Natural killer cell (primary cell): Measurements from ENCODE around the gene RNF220. TPM values are rescaled to one million over a fixed set of nuclear protein-coding genes. Genes with fewer than 3 reads are reported as not detected.

Experiments
- ATAC-seq, 3 donors: fragments of 150-1000 bp in 2 of 3; fragments of 200-7000 bp in 1 of 3; cut with Tn5 transposase; 1 replicate in 1 of 3; 2 replicates in 2 of 3; pipeline ENCODE4 v1.10.0; 2021; ENCODE audit warnings: mild to moderate bottlenecking in 2 of 3, moderate library complexity in 2 of 3
- DNase-seq, 2 donors: peaks; one replicate each; pipeline versions ENCODE4 v3.0.0 to v3.0.0-alpha.2; 2013 to 2021; ENCODE audit warnings: mixed read lengths in 1 of 2
- H3K27ac ChIP-seq: one replicate; pipeline ENCODE4 v1.5.1; 2013; ENCODE audit warnings: mild to moderate bottlenecking, low read length
- H3K27me3 ChIP-seq: one replicate; pipeline ENCODE4 v1.6.1; 2013; ENCODE audit warnings: low read length; ENCODE audit not compliant: control insufficient read depth, insufficient read depth
- H3K36me3 ChIP-seq: one replicate; pipeline ENCODE4 v1.6.1; 2013; ENCODE audit warnings: low read length; ENCODE audit not compliant: control insufficient read depth, insufficient read depth
- H3K4me1 ChIP-seq: one replicate; pipeline ENCODE4 v1.6.1; 2013; ENCODE audit warnings: low read length; ENCODE audit not compliant: control insufficient read depth, insufficient read depth
- H3K4me3 ChIP-seq: one replicate; pipeline ENCODE4 v1.5.1; 2013; ENCODE audit warnings: low read length
- H3K9me3 ChIP-seq: one replicate; pipeline ENCODE4 v1.6.1; 2013; ENCODE audit warnings: low read length; ENCODE audit not compliant: control insufficient read depth, insufficient read depth
- H3K27ac Mint-ChIP-seq, 2 donors: one replicate each; pipeline ENCODE4 v1.8.0; 2022; ENCODE audit warnings: mild to moderate bottlenecking in 2 of 2, mixed read lengths in 2 of 2, moderate library complexity in 1 of 2
- H3K27me3 Mint-ChIP-seq, 2 donors: one replicate each; pipeline ENCODE4 v1.8.0; 2022; ENCODE audit warnings: low read depth in 2 of 2, mixed read lengths in 2 of 2
- H3K36me3 Mint-ChIP-seq: one replicate; pipeline ENCODE4 v1.8.0; 2022; ENCODE audit warnings: mixed read lengths
- H3K4me1 Mint-ChIP-seq, 2 donors: one replicate each; pipeline ENCODE4 v1.8.0; 2022; ENCODE audit warnings: mixed read lengths in 2 of 2
- H3K4me3 Mint-ChIP-seq: one replicate; pipeline ENCODE4 v1.8.0; 2022; ENCODE audit warnings: mild to moderate bottlenecking, moderate library complexity, mixed read lengths
- H3K9me3 Mint-ChIP-seq, 2 donors: one replicate each; pipeline ENCODE4 v1.8.0; 2022; ENCODE audit warnings: mixed read lengths in 2 of 2
- CTCF ChIP-seq: fragments of 200-600 bp; IDR thresholded peaks from one replicate; pipeline ENCODE4 v1.8.0; 2022; ENCODE audit warnings: antibody characterized with exemption
- WGBS: methylation state at CpG from one replicate; pipeline ENCODE4 v1.1.7; 2013; ENCODE audit warnings: missing lambda C conversion rate; ENCODE audit not compliant: insufficient coverage; 5-methylcytosine and 5-hydroxymethylcytosine counted together
- intact Hi-C: fragments of 100-400 bp; cut with micrococcal nuclease; formaldehyde crosslinking; loops from one replicate; pipeline ENCODE4 v1.14.2; 2022
- total RNA-seq, 4 donors: library from RNA; stranded (reverse); fragments of 120-200 nt in 1 of 4; gene quantifications; one replicate each; pipeline versions ENCODE4 v1.2.3 to v1.2.4, GENCODE V29; 2013 to 2022

The RNF220 gene
- total RNA-seq, 3 donors from 2014 or later (not counting 1 experiment from before 2014, with no cell fraction given), result 88.5 to 107 (median 105) TPM

- Histone ChIP-seq H3K27me3 (no peaks in the 10 kb centered on the region), H3K4me3 (no peak overlapping the region), H3K9me3 (no peaks in the 10 kb centered on the region), H3K4me1 (peaks cover 18% of the 10 kb centered on the region), H3K27ac (no peak overlapping the region), H3K36me3 (no peaks in the 10 kb centered on the region)
- DNase-seq (no peak), ATAC-seq (no peak)
- WGBS, result 71% methylated on average over 2 of the region's 2 CpGs
- no peak for TF ChIP-seq CTCF
- Mint-ChIP-seq H3K4me3 (no peak overlapping the region), H3K4me1 (peaks cover 11 to 14% of the 10 kb centered on the region in 2 donors), H3K36me3 (no peaks in the 10 kb centered on the region), H3K27ac (no peak overlapping the region), H3K9me3 (no peaks in the 10 kb centered on the region), H3K27me3 (peaks cover 0 to 8% of the 10 kb centered on the region in 2 donors)
- intact Hi-C loops, result no loop called here
These were observed 109.6 kb downstream of the RNF220 start for GRCh38 chr1:44514673-44515072.

GRCh38 chr1:44515416-44515815 lies 110.4 kb downstream of the RNF220 start:
- peaks cover 18% of the 10 kb centered on the region for H3K4me1 ChIP-seq
- no peak overlapping the region for H3K4me3 Mint-ChIP-seq
- WGBS, result 88% methylated on average over 1 of the region's 1 CpG

GRCh38 chr1:44519035-44519676 lies 114.1 kb downstream of the RNF220 start:
- DNase-seq, result peak in 1 of 2 donors; percentile 48
- H3K4me1 Mint-ChIP-seq, result peaks cover 14 to 17% of the 10 kb centered on the region in 2 donors
- H3K27ac Mint-ChIP-seq, result peak overlapping the region in 1 of 2 donors; percentile 65
- H3K36me3 ChIP-seq, result no peaks in the 10 kb centered on the region
- no peak overlapping the region for H3K4me3 Mint-ChIP-seq
- peaks cover 15% of the 10 kb centered on the region for H3K4me1 ChIP-seq
- no peak overlapping the region for H3K27ac ChIP-seq
- peaks cover 0 to 8% of the 10 kb centered on the region in 2 donors for H3K27me3 Mint-ChIP-seq
- H3K27me3 ChIP-seq, result no peaks in the 10 kb centered on the region
- no peak for TF ChIP-seq CTCF
- intact Hi-C loops, result no loop called here
- ATAC-seq, result peak in 2 of 3 donors; percentile 70 to 82
- no peaks in the 10 kb centered on the region for H3K36me3 Mint-ChIP-seq
- no peaks in the 10 kb centered on the region for H3K9me3 ChIP-seq
- WGBS, result 23% methylated on average over 4 of the region's 7 CpGs
- no peak overlapping the region for H3K4me3 ChIP-seq
- no peaks in the 10 kb centered on the region for H3K9me3 Mint-ChIP-seq

More at GRCh38 chr1:44515416-44515815, 110.4 kb downstream of the RNF220 start:
- no peak for TF ChIP-seq CTCF
- Mint-ChIP-seq H3K27ac (no peak overlapping the region), H3K27me3 (peaks cover 0 to 8% of the 10 kb centered on the region in 2 donors), H3K9me3 (no peaks in the 10 kb centered on the region), H3K4me1 (peaks cover 14 to 17% of the 10 kb centered on the region in 2 donors), H3K36me3 (no peaks in the 10 kb centered on the region)
- intact Hi-C loops, result no loop called here
- Histone ChIP-seq H3K27ac (no peak overlapping the region), H3K36me3 (no peaks in the 10 kb centered on the region), H3K9me3 (no peaks in the 10 kb centered on the region), H3K4me3 (no peak overlapping the region), H3K27me3 (no peaks in the 10 kb centered on the region)
- ATAC-seq (no peak), DNase-seq (no peak)
